ENCODE data around the gene LRRC71.

Gene LRRC71

DNA sequence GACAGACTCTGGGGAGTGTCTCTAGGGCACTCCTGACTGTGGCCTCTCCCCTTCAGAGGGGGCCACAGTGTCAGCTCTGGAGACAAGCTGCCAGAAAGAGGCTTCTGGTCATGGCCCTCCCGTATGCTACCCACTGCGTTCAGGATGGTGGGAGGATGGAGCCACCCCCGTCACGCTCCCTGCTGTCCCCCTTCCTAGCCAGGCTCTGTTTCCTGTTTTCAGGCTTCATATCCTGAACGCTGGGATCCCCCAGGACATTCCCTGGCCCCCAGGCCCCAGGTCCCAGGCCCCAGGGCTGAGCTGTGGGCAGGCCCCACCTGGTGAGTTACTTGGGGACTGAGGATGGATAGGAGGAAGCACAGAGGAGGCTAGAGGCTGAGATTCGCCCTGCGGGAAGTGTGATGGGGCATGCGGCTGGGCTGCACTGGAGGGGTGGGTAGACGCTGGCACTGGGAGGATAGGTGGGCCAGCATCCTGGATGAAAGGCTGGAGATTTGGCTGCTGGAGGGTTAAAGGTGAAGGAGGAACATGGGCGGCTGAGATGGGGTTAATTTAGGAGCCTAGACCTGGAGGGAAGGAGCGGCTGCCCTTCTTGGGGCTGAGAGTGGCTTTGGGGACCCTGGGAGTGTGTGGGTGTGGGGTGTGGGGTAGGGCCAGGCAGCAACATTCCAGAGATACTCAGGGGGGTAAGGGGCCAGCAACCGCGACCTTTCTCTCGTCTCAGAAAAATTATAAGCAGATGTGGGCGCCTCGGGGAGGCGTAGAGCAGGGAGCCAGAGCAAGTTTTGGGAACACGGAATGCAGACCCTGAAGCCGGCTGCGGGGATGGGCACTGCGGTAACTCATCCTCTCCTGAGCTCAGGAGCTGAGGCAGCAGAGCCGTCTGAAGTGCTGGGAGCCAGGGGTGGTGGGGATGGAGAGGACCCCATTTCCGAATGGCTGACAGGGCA, 18.2 kb upstream of the LRRC71 start:
- H3K4me3 ChIP-seq (ENCODE audit: low read length) = no peak overlapping the region
- H3K4me1 ChIP-seq (ENCODE audit: control insufficient read depth, insufficient read depth, low read length) = no peaks in the 10 kb centered on the region
- H3K36me3 ChIP-seq (ENCODE audit: control insufficient read depth, insufficient read depth, low read length) = no peaks in the 10 kb centered on the region
- no peak overlapping the region for H3K9ac ChIP-seq (ENCODE audit: low read length)
- H3K9me3 ChIP-seq (ENCODE audit: control insufficient read depth, low read length) = no peaks in the 10 kb centered on the region
- H3K27me3 ChIP-seq (ENCODE audit: control insufficient read depth, insufficient read depth, low read length) = peaks cover 26% of the 10 kb centered on the region

DNA sequence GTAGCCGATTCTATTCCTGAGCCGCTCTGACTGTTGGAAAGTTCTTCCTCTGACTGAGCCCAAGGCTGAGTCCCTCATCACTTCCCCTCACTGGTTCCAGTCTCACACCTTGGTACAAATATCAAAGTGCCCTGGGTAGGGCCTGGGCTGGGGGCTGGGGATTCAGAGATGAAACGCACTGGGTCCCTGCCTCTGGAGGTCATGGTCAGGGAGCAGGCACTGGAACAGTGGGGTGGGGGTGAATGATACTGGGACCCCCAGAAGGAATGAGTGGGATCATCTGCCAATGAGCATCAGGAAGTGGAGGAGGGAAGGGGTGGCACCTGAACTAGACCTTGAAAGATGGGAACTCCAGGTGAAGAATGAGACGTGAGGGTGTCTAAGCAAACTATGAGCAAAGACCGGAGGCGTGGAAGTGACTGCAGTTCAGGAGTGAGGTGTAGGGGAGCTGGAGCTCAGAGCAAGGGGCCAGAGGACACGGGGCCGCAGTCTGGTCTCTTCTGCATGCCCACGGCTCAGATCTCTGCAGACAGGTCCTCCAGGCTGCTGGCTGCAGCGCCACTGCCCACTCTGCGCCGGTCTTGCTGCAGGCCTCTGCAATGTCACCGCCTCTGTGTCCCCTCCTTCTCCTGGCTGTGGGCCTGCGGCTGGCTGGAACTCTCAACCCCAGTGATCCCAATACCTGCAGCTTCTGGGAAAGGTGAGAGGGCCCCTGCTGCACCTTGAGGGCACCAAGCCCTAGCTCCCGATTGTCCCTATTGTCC, 16.9 kb upstream of the LRRC71 start:
- Histone ChIP-seq H3K4me3 (ENCODE audit: low read length) (no peak overlapping the region), H3K9ac (ENCODE audit: low read length) (no peak overlapping the region), H3K36me3 (ENCODE audit: control insufficient read depth, insufficient read depth, low read length) (no peaks in the 10 kb centered on the region), H3K27me3 (ENCODE audit: control insufficient read depth, insufficient read depth, low read length) (peaks cover 25% of the 10 kb centered on the region), H3K4me1 (ENCODE audit: control insufficient read depth, insufficient read depth, low read length) (peaks cover 9% of the 10 kb centered on the region), H3K9me3 (ENCODE audit: control insufficient read depth, low read length) (no peaks in the 10 kb centered on the region)

GRCh38 chr1:156904187-156904959, 16.1 kb upstream of the LRRC71 start:
- no peak overlapping the region for H3K9ac ChIP-seq (ENCODE audit: low read length)

GRCh38 chr1:156905176-156905575, 15.3 kb upstream of the LRRC71 start:
- Histone ChIP-seq H3K4me1 (ENCODE audit: control insufficient read depth, insufficient read depth, low read length) (peaks cover 12% of the 10 kb centered on the region), H3K36me3 (ENCODE audit: control insufficient read depth, insufficient read depth, low read length) (no peaks in the 10 kb centered on the region), H3K9me3 (ENCODE audit: control insufficient read depth, low read length) (no peaks in the 10 kb centered on the region), H3K9ac (ENCODE audit: low read length) (no peak overlapping the region), H3K4me3 (ENCODE audit: low read length) (no peak overlapping the region), H3K27me3 (ENCODE audit: control insufficient read depth, insufficient read depth, low read length) (peaks cover 26% of the 10 kb centered on the region)

More at GRCh38 chr1:156904187-156904959, 16.1 kb upstream of the LRRC71 start:
- Histone ChIP-seq H3K4me1 (ENCODE audit: control insufficient read depth, insufficient read depth, low read length) (peaks cover 12% of the 10 kb centered on the region), H3K4me3 (ENCODE audit: low read length) (no peak overlapping the region), H3K27me3 (ENCODE audit: control insufficient read depth, insufficient read depth, low read length) (peaks cover 25% of the 10 kb centered on the region), H3K9me3 (ENCODE audit: control insufficient read depth, low read length) (no peaks in the 10 kb centered on the region), H3K36me3 (ENCODE audit: control insufficient read depth, insufficient read depth, low read length) (no peaks in the 10 kb centered on the region)

DNA sequence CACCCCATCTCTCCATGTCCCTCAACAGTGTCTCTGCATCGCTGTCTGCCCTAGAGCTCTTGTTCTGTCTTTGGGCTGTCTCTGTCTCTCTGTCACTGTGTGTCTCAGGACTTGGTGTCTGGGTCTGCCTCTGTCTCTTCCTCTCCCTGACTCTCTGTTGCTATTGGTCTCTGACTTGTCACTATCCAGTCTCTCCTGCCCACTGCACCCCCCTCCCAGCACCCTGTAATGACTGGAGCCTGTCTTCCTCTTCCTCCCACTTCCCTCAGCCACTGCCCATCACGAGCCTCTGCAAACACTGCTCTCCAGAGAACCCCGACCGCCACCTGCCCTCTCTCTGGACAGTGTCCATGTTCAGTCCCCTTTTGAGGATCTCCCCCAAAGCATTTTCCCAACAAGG, 14.8 kb upstream of the LRRC71 start:
- Histone ChIP-seq H3K27me3 (ENCODE audit: control insufficient read depth, insufficient read depth, low read length) (peaks cover 26% of the 10 kb centered on the region), H3K4me3 (ENCODE audit: low read length) (no peak overlapping the region), H3K4me1 (ENCODE audit: control insufficient read depth, insufficient read depth, low read length) (peaks cover 12% of the 10 kb centered on the region), H3K9ac (ENCODE audit: low read length) (no peak overlapping the region), H3K36me3 (ENCODE audit: control insufficient read depth, insufficient read depth, low read length) (no peaks in the 10 kb centered on the region), H3K9me3 (ENCODE audit: control insufficient read depth, low read length) (no peaks in the 10 kb centered on the region)

DNA sequence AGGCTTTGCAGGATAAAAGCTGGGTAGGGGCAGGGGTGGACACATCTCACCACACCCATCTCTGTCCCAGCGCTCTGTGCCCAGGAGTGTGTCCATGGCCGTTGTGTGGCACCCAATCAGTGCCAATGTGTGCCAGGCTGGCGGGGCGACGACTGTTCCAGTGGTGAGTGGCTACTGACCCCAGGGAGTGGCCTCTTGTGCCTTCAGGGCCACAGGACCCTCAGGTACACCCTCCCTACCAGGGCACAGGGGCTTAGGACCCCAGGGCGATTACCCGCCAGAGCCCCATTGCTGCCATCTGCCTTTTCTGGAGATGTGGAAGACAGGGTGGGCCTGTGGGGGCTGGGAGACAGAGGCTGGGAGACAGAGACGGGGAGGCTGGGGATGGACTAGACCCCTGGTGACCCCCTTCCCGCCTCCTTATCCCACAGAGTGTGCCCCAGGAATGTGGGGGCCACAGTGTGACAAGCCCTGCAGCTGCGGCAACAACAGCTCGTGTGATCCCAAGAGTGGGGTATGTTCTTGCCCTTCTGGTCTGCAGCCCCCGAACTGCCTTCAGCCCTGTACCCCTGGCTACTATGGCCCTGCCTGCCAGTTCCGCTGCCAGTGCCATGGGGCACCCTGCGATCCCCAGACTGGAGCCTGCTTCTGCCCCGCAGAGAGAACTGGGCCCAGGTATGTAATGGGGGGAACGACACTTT, 14.1 kb upstream of the LRRC71 start:
- H3K9me3 ChIP-seq (ENCODE audit: control insufficient read depth, low read length) = no peaks in the 10 kb centered on the region
- no peak overlapping the region for H3K9ac ChIP-seq (ENCODE audit: low read length)
- H3K4me1 ChIP-seq (ENCODE audit: control insufficient read depth, insufficient read depth, low read length) = peaks cover 12% of the 10 kb centered on the region
- peaks cover 26% of the 10 kb centered on the region for H3K27me3 ChIP-seq (ENCODE audit: control insufficient read depth, insufficient read depth, low read length)
- H3K4me3 ChIP-seq (ENCODE audit: low read length) = no peak overlapping the region
- no peaks in the 10 kb centered on the region for H3K36me3 ChIP-seq (ENCODE audit: control insufficient read depth, insufficient read depth, low read length)

GRCh38 chr1:156908541-156908940, 11.9 kb upstream of the LRRC71 start:
- Histone ChIP-seq H3K9ac (ENCODE audit: low read length) (no peak overlapping the region), H3K36me3 (ENCODE audit: control insufficient read depth, insufficient read depth, low read length) (no peaks in the 10 kb centered on the region), H3K9me3 (ENCODE audit: control insufficient read depth, low read length) (no peaks in the 10 kb centered on the region), H3K4me3 (ENCODE audit: low read length) (no peak overlapping the region), H3K27me3 (ENCODE audit: control insufficient read depth, insufficient read depth, low read length) (peaks cover 26% of the 10 kb centered on the region), H3K4me1 (ENCODE audit: control insufficient read depth, insufficient read depth, low read length) (peaks cover 12% of the 10 kb centered on the region)

DNA sequence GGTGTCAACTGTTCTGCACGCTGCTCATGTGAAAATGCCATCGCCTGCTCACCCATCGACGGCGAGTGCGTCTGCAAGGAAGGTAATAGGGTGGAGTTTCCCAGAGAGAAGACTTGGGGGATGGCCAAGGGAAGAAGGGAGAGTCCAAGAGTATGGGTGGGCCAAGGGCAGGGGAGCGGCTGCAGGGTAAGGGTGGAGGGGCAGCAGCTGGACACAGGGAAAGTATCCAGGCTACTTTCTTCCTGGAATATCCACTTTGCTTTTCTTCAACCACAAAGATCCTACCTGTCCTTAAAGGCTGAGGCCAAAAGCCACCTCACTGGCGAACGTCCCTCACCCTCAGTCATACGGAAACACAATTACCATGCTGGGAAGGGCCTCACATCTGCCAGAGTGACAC, 11.5 kb upstream of the LRRC71 start:
- H3K36me3 ChIP-seq (ENCODE audit: control insufficient read depth, insufficient read depth, low read length) = no peaks in the 10 kb centered on the region

DNA sequence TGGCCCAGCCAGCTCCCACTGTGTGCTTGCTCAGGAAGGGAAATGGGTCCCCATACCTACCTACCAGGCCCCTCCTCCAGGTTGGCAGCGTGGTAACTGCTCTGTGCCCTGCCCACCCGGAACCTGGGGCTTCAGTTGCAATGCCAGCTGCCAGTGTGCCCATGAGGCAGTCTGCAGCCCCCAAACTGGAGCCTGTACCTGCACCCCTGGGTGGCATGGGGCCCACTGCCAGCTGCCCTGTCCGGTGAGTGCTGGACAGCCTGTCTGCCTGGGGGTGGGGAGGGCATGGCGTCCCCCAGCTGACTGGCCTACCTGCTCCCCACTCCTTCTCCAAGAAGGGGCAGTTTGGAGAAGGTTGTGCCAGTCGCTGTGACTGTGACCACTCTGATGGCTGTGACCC, 10.8 kb upstream of the LRRC71 start:
- peaks cover 26% of the 10 kb centered on the region for H3K27me3 ChIP-seq (ENCODE audit: control insufficient read depth, insufficient read depth, low read length)
- no peak overlapping the region for H3K9ac ChIP-seq (ENCODE audit: low read length)
- H3K4me3 ChIP-seq (ENCODE audit: low read length) = no peak overlapping the region
- H3K4me1 ChIP-seq (ENCODE audit: control insufficient read depth, insufficient read depth, low read length) = peaks cover 12% of the 10 kb centered on the region
- no peaks in the 10 kb centered on the region for H3K9me3 ChIP-seq (ENCODE audit: control insufficient read depth, low read length)
- no peaks in the 10 kb centered on the region for H3K36me3 ChIP-seq (ENCODE audit: control insufficient read depth, insufficient read depth, low read length)

More for the DNA sequence above, 11.5 kb upstream of the LRRC71 start:
- Histone ChIP-seq H3K4me3 (ENCODE audit: low read length) (no peak overlapping the region), H3K4me1 (ENCODE audit: control insufficient read depth, insufficient read depth, low read length) (peaks cover 12% of the 10 kb centered on the region), H3K27me3 (ENCODE audit: control insufficient read depth, insufficient read depth, low read length) (peaks cover 26% of the 10 kb centered on the region), H3K9ac (ENCODE audit: low read length) (no peak overlapping the region), H3K9me3 (ENCODE audit: control insufficient read depth, low read length) (no peaks in the 10 kb centered on the region)

DNA sequence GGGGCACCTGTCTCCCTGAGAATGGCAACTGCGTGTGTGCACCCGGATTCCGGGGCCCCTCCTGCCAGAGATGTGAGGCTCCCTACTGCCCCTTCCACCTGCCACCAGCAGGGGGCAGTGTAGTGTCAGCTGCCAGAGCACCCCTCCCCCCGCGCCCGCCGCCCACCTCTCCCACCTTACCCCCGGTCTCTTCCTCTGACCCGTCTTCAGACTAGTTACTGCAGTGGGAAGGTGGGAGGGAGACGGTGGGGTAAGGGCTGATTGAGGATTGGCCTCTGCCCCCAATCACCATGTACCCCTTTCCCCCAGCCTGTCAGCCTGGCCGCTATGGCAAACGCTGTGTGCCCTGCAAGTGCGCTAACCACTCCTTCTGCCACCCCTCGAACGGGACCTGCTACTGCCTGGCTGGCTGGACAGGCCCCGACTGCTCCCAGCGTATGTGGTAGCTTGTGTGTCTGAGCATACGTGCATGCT, 10.1 kb upstream of the LRRC71 start:
- Histone ChIP-seq H3K27me3 (ENCODE audit: control insufficient read depth, insufficient read depth, low read length) (peaks cover 26% of the 10 kb centered on the region), H3K9ac (ENCODE audit: low read length) (no peak overlapping the region), H3K4me3 (ENCODE audit: low read length) (no peak overlapping the region), H3K9me3 (ENCODE audit: control insufficient read depth, low read length) (no peaks in the 10 kb centered on the region), H3K4me1 (ENCODE audit: control insufficient read depth, insufficient read depth, low read length) (peaks cover 12% of the 10 kb centered on the region), H3K36me3 (ENCODE audit: control insufficient read depth, insufficient read depth, low read length) (no peaks in the 10 kb centered on the region)

- Histone ChIP-seq H3K36me3 (ENCODE audit: control insufficient read depth, insufficient read depth, low read length) (no peaks in the 10 kb centered on the region), H3K9me3 (ENCODE audit: control insufficient read depth, low read length) (no peaks in the 10 kb centered on the region)
These were observed 8.7 kb upstream of the LRRC71 start for GRCh38 chr1:156911577-156912298.

More at GRCh38 chr1:156911577-156912298, 8.7 kb upstream of the LRRC71 start:
- Histone ChIP-seq H3K4me3 (ENCODE audit: low read length) (no peak overlapping the region), H3K9ac (ENCODE audit: low read length) (no peak overlapping the region), H3K4me1 (ENCODE audit: control insufficient read depth, insufficient read depth, low read length) (peaks cover 12% of the 10 kb centered on the region), H3K27me3 (ENCODE audit: control insufficient read depth, insufficient read depth, low read length) (peaks cover 23% of the 10 kb centered on the region)

Data from mucosa of stomach (tissue), 1 donor.